ENCODE measurements around the gene TXNL4B. TPM values are rescaled to one million over a fixed set of nuclear protein-coding genes. Genes with fewer than 3 reads are reported as not detected.
A peak's percentile ranks its signal among the peaks of the same experiment; 100 is the strongest.

Gene TXNL4B
- total and polyA plus RNA-seq, 8 donors = 5.3 to 9.6 (median 6.9) TPM

- FAIRE-seq = no peak
- Histone ChIP-seq H3K27me3 (no peaks in the 10 kb centered on the region), H3K27ac (peak overlapping the region in 2 of 4 donors; percentile 24 to 63), H3K4me1 (peaks cover 0 to 6% (median 6%) of the 10 kb centered on the region in 3 donors), H3K4me3 (no peak overlapping the region), H3K36me3 (no peaks in the 10 kb centered on the region), H3K9me3 (no peaks in the 10 kb centered on the region)
- TF ChIP-seq CTCF (IDR thresholded peaks at IDR 0.05) = no peak
- DNase-seq = peak in 2 of 6 donors; percentile 16 to 37
- peak in 3 of 4 donors; percentile 56 to 80 (median 56) for ATAC-seq
- WGBS, 2 donors = 15 to 19% methylated on average over 12 of the region's 12 CpGs
- intact Hi-C loops (cut with DNase I) = no loop called here
Measured at GRCh38 chr16:72072514-72073342, 20.7 kb downstream of the TXNL4B start.

GRCh38 chr16:72068930-72069329 is 24.5 kb downstream of the TXNL4B start:
- Histone ChIP-seq H3K9me3 (no peaks in the 10 kb centered on the region), H3K36me3 (no peaks in the 10 kb centered on the region), H3K27me3 (no peaks in the 10 kb centered on the region), H3K4me3 (no peak overlapping the region), H3K27ac (no peak overlapping the region), H3K4me1 (peaks cover 0 to 6% (median 6%) of the 10 kb centered on the region in 3 donors)
- intact Hi-C loops (cut with DNase I) = no loop called here
- no peak for TF ChIP-seq CTCF (IDR thresholded peaks at IDR 0.05)
- no peak for FAIRE-seq
- no peak for DNase-seq
- ATAC-seq = no peak
- 57 to 62% methylated on average over 4 of the region's 4 CpGs for WGBS, 2 donors

GRCh38 chr16:72066747-72067146 is 26.7 kb downstream of the TXNL4B start:
- WGBS, 2 donors = 0 to 2% methylated on average over 1 of the region's 1 CpG
- DNase-seq (peak in 1 of 6 donors; percentile 17), ATAC-seq (peak in 3 of 4 donors; percentile 69 to 83 (median 77)), FAIRE-seq (no peak)
- H3K36me3 ChIP-seq = no peaks in the 10 kb centered on the region
- H3K27ac ChIP-seq = no peak overlapping the region
- no peaks in the 10 kb centered on the region for H3K27me3 ChIP-seq
- no peaks in the 10 kb centered on the region for H3K4me1 ChIP-seq
- TF ChIP-seq CTCF (IDR thresholded peaks at IDR 0.05) = peak; percentile 16 to 49 (median 24)
- H3K9me3 ChIP-seq = no peaks in the 10 kb centered on the region
- intact Hi-C loops (cut with DNase I) = no loop called here
- H3K4me3 ChIP-seq = no peak overlapping the region

- no peak for FAIRE-seq
- Histone ChIP-seq H3K4me3 (no peak overlapping the region), H3K27ac (no peak overlapping the region), H3K27me3 (no peaks in the 10 kb centered on the region), H3K36me3 (no peaks in the 10 kb centered on the region), H3K9me3 (no peaks in the 10 kb centered on the region), H3K4me1 (no peaks in the 10 kb centered on the region)
- WGBS, 2 donors = 82 to 86% methylated on average over 10 of the region's 10 CpGs
- ATAC-seq = no peak
- TF ChIP-seq CTCF (IDR thresholded peaks at IDR 0.05) = no peak
- DNase-seq = no peak
- intact Hi-C loops (cut with DNase I) = no loop called here
Measured at GRCh38 chr16:72064361-72064894, 29.0 kb downstream of the TXNL4B start.

GRCh38 chr16:72061564-72061963 is 31.9 kb downstream of the TXNL4B start:
- Histone ChIP-seq H3K36me3 (no peaks in the 10 kb centered on the region), H3K27me3 (no peaks in the 10 kb centered on the region), H3K4me3 (no peak overlapping the region), H3K9me3 (no peaks in the 10 kb centered on the region), H3K4me1 (no peaks in the 10 kb centered on the region), H3K27ac (no peak overlapping the region)
- FAIRE-seq = no peak
- intact Hi-C loops (cut with DNase I) = no loop called here
- no peak for TF ChIP-seq CTCF (IDR thresholded peaks at IDR 0.05)
- ATAC-seq = no peak
- 91 to 100% methylated on average over 1 of the region's 1 CpG for WGBS, 2 donors
- no peak for DNase-seq

All from pancreas (tissue), 10 donors.